GM12891 (cell line): ENCODE measurements around the gene TPK1.

Experiments used
- POLR2A ChIP-seq: IDR thresholded peaks from 2 replicates; pipeline ENCODE4 v1.6.1; 2011; ENCODE audit warnings: low read depth, low read length, control low read depth
- POLR2AphosphoS5 ChIP-seq: IDR thresholded peaks from 2 replicates; pipeline ENCODE4 v1.6.1; 2011; ENCODE audit warnings: low read depth, low read length, control low read depth
- TAF1 ChIP-seq: IDR thresholded peaks from 2 replicates; pipeline ENCODE4 v1.6.1; 2011; ENCODE audit warnings: low read depth, low read length, control low read depth

- TF ChIP-seq POLR2AphosphoS5 = no peak
- no peak for TF ChIP-seq POLR2A
- TF ChIP-seq TAF1 = no peak
Observed at GRCh38 chr7:144500225-144500624, 335.6 kb downstream of the TPK1 start.
